ENCODE results near the gene AQP9. TPM values are rescaled to one million over a fixed set of nuclear protein-coding genes. Genes with fewer than 3 reads are reported as not detected.

AQP9 gene
- total RNA-seq, 4 donors from 2014 or later: 12.2 to 56.8 (median 36.3) TPM

GRCh38 chr15:58146749-58147148 lies 8.6 kb downstream of the AQP9 start:
- no peak for DNase-seq (ENCODE audit: low spot score)
- TF ChIP-seq, protein P1, sequence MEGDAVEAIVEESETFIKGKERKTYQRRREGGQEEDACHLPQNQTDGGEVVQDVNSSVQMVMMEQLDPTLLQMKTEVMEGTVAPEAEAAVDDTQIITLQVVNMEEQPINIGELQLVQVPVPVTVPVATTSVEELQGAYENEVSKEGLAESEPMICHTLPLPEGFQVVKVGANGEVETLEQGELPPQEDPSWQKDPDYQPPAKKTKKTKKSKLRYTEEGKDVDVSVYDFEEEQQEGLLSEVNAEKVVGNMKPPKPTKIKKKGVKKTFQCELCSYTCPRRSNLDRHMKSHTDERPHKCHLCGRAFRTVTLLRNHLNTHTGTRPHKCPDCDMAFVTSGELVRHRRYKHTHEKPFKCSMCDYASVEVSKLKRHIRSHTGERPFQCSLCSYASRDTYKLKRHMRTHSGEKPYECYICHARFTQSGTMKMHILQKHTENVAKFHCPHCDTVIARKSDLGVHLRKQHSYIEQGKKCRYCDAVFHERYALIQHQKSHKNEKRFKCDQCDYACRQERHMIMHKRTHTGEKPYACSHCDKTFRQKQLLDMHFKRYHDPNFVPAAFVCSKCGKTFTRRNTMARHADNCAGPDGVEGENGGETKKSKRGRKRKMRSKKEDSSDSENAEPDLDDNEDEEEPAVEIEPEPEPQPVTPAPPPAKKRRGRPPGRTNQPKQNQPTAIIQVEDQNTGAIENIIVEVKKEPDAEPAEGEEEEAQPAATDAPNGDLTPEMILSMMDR (IDR thresholded peaks at IDR 0.05): no peak
- ATAC-seq (ENCODE audit: low FRiP score): peak; percentile 45

DNA sequence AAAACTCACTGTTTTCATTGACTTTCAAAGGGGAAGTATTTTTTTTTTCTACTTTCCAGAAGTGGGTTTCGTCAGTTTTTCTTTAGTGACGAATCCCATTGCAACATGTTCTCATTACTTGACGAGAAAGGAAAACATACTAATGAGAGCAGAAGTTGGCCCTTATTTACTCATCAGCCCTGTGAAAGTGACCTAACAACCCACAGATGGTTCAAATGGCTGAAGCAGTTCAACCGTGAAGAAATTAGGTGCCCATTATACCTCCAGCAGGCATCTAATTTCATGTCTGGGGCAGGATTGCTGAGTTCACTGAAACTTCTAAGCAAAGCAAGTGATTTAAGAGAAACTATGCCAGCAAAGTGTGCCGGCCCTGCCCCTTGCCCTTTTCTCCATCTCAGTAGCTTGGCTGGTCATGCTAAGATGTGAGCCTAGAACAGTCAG lies 9.0 kb downstream of the AQP9 start:
- no peak for ATAC-seq (ENCODE audit: low FRiP score)
- DNase-seq (ENCODE audit: low spot score): no peak
- TF ChIP-seq, protein P1 (IDR thresholded peaks at IDR 0.05): no peak

- ATAC-seq (ENCODE audit: low FRiP score) (no peak), DNase-seq (ENCODE audit: low spot score) (no peak)
- TF ChIP-seq, protein P1 (IDR thresholded peaks at IDR 0.05): no peak
These were observed 9.9 kb downstream of the AQP9 start for GRCh38 chr15:58148120-58148519.

GRCh38 chr15:58148633-58149445 lies 10.7 kb downstream of the AQP9 start:
- DNase-seq (ENCODE audit: low spot score): no peak
- ATAC-seq (ENCODE audit: low FRiP score): peak; percentile 37

DNA sequence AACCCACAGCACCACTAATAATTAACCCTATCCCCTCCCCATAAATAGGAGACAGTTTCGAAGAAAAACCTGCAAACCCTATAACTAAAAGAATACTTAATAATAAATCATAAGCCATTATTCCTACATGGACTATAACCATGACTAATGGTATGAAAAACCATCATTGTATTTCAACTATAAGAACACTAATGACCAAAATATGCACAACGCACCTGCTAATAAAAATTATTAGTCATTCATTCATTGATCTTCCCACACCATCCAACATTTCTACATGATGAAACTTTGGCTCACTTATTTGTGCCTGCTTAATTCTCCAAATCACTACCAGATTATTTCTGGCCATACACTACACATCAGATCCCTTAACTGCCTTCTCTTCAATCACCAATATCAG lies 16.6 kb downstream of the AQP9 start:
- DNase-seq (ENCODE audit: low spot score): no peak
- no peak for ATAC-seq (ENCODE audit: low FRiP score)
- TF ChIP-seq, protein P1 (IDR thresholded peaks at IDR 0.05): no peak

More at GRCh38 chr15:58148633-58149445, 10.7 kb downstream of the AQP9 start:
- TF ChIP-seq, protein P1 (IDR thresholded peaks at IDR 0.05): no peak

DNA sequence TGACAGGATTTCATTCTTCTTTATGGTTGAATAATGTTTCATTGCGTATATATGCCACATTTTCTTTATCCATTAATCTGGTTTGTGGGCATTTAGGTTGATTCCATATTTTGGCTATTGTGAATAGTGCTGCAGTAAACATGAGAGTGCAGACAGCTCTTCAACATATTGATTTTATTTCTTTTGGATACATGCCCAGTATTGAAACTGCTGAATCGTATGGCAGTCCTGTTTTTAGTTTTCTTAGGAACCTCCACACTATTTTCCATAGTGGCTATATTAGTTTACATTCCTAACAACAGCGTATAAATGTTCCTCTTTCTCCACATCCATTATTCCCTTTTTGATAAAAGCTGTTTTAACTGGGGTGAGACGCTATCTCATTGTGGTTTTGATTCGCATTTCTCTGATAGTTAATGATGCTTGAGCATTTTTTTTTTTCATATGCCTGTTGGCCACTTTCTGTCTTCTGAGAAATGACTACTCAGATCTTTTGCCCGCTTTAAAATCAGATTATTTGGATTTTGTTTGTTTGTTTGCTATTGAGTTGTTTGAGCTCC lies 21.7 kb downstream of the AQP9 start:
- TF ChIP-seq, protein P1 (IDR thresholded peaks at IDR 0.05): no peak
- no peak for DNase-seq (ENCODE audit: low spot score)
- no peak for ATAC-seq (ENCODE audit: low FRiP score)
